GM21737 (cell line): Measurements from ENCODE around the gene SEZ6L.
"Not testable (repeated sequence)": the region's sequence is repeated elsewhere in the genome, so short reads cannot be mapped to it uniquely, and the experiment has no call there.

Experiments
- ATAC-seq: cut with Tn5 transposase; IDR thresholded peaks from one replicate; pipeline ENCODE4 v1.9.1; 2021; ENCODE audit warnings: mild to moderate bottlenecking, moderate library complexity; ENCODE audit not compliant: unreplicated experiment

Gene SEZ6L

DNA sequence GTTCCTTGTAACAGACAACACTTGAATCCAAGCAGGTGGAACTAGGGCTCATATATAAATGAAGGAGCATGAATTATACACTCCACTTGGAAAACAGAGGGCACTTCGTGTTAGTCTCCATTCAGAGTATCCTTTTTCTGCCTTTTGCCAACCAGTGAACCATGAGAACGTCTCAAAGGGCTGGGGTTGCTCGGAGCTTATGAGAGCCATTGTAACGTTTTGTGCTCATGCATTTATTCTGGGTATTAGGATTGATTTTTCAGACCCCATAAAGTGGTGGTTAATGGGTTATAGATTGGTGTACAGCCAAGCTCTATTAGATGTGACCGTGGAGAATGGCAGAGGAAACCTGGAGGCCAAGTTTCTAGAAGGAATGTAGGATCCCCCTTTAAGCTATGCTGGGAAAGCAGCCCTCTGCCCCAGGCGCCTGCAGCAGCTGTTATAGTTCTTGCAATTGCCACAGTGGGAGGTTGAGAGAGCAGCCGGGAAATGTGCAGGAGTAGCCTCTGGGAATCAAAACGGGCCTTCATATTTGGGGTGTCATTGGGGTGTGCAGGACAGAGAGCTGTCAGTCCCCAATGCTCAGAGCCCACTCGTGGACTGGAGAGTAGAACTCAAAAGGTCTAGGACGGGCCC lies 205.2 kb downstream of the SEZ6L start:
- no peak for ATAC-seq

DNA sequence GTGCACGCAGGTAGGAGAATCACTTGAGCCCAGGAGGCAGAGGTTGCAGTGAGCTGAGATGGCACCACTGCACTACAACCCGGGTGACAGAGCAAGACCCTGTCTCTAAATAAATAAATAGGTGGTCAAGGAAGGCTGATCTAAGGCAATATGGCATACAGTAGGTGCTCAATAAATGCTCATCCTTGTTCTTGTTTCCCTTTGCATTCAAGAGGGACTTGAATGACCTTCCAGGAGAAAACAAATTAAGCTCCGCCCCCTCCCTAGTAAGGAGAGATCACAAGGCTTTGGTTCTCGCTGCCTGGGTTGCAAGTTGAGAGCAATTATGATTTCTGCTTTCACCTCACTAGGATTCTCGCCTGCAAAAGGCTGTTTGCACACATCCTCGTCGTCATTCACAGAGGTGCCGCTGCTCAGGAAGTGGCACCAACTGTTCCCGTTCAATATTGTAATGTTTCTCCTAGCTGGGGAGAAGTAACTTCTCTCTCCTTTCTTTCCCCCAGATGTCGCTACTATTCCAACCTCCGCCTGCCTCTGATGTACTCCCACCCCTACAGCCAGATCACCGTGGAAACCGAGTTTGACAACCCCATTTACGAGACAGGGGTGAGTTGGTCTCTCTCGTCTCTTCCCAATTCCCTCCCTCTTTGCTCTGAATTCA lies 208.0 kb downstream of the SEZ6L start:
- ATAC-seq = no peak

- no peak for ATAC-seq
Measured at GRCh38 chr22:26380072-26380830, 211.0 kb downstream of the SEZ6L start.

GRCh38 chr22:26382782-26383181 lies 213.5 kb downstream of the SEZ6L start:
- ATAC-seq = no peak

DNA sequence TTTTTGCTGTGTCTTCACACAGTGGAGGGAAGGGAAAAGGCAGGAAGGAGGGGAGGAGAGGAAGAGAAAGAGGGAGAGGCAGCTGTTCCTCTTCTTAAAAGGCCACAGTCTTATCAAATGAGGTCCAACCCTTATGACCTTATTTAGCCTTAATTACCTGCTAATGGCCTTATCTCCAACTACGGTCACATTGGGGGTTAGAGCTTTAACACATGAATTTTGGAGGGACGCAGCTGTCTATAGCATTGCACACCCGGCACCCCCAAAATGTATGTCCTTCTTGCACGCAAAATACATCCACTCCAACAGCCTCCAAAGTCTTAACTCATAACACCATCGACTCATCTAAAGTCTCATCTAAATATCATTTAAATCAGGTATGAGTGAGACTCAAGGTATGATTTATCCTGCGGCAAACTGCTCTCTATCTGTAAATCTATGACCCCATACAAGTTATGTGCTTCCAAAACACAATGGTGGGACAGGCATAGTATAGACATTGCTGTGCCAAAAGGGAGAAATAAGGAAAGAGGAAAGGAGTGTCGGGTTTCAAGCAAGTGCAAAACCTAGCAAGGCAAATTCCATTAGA lies 214.8 kb downstream of the SEZ6L start:
- no peak for ATAC-seq

GRCh38 chr22:26385164-26385563 lies 215.9 kb downstream of the SEZ6L start:
- no peak for ATAC-seq

GRCh38 chr22:26389125-26389524 lies 219.9 kb downstream of the SEZ6L start:
- ATAC-seq = no peak

- no peak for ATAC-seq
Measured at GRCh38 chr22:26391091-26391490, 221.8 kb downstream of the SEZ6L start.

- no peak for ATAC-seq
Measured at GRCh38 chr22:26391623-26392022, 222.4 kb downstream of the SEZ6L start.

DNA sequence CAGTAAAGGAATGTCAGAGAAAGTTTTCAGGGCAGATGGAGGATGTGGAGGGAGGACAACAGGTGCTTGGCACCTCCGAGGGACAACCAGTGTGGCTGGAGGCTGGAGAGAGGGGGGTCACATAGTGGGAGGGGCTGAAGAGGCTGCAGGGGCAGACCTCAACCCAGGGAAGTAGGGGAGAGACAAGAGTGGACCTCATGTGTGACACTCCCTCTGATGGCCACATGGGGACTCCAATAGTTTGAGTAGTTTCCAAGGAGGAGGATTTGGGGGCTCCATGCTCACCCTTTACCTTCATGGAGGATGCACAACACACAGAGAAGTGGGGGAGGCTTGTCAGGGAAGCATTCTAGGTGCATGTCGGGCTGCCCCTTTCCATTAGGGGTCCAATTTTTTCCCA lies 224.7 kb downstream of the SEZ6L start:
- ATAC-seq = no peak

GRCh38 chr22:26394777-26395176 lies 225.5 kb downstream of the SEZ6L start:
- no peak for ATAC-seq

- no peak for ATAC-seq
Measured at GRCh38 chr22:26395926-26396325, 226.7 kb downstream of the SEZ6L start.

DNA sequence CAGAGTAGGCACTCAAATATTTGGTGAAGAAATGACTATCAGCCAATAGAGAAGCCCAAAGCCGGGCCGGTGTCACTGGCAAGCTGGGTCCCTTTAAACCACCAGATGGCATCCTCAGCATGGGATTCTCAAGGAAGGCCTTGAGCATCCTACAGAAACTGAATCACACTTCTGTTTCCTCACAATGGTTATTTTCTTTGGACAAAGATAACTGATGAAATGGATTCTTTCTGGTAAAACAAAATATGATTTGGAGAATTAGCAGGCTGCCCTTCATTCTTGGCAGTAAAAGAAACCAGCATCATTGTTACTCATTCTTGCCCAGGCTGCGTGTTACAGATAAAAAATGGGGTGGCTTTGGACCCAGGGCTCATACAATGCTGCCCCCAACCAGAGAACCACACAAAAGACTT lies 229.5 kb downstream of the SEZ6L start:
- ATAC-seq = no peak

GRCh38 chr22:26399289-26399688 lies 230.0 kb downstream of the SEZ6L start:
- ATAC-seq = no peak

- ATAC-seq = no peak
Measured at GRCh38 chr22:26401726-26402125, 232.5 kb downstream of the SEZ6L start.

DNA sequence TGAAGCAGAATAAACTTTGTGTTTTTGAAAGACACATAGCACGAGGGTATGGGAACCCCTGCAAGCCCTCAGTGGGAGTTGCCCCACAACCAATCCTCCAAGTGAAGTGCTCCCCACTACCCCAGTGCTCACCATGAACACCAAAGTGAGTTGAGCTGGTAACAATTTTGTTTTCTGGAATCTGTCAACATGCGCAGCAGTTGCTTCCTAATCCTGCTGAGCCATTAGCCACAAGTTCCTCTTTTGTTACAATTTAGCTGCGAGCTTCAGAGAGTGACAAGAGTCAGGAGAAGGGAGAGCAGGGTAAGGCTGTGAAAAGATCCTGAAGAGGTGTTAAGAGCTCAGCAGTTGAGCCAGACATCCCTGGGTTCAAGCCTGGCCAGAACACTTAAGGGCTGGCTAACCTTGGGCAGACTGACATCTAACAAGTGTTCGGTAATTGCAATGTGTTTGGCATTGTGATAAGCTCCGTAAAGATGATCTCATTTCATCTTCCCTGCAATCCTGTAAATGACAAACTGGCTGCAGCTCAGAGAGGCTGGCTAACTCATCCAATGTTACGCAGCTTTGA lies 235.7 kb downstream of the SEZ6L start:
- no peak for ATAC-seq

DNA sequence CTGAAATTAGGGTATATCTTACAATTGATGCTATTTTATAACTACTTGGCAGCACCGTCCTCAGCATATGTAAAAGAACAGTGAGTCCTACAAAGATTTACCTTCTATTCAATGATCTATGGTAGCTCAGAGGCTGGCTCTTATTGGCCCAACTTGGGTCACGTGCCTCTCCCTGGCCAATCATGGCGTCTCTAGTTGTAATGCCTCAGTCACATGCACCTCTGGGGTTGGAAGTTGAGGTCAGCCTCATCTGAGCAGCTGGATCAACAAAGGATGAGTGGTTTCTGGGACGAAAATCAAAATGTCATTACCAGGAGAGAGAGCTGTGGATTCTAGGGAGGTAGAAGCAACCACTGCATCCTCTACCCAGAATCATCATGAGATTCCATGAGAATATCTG lies 236.9 kb downstream of the SEZ6L start:
- ATAC-seq = no peak

GRCh38 chr22:26408562-26409220 lies 239.4 kb downstream of the SEZ6L start:
- ATAC-seq = not testable (repeated sequence)

- ATAC-seq = no peak
Measured at GRCh38 chr22:26409719-26410335, 240.6 kb downstream of the SEZ6L start.

GRCh38 chr22:26410386-26410785 lies 241.1 kb downstream of the SEZ6L start:
- ATAC-seq = no peak
